Activated B cell treated with CpG ODN at 0.5 μM for 24 hours (primary cell): Measurements from ENCODE around the gene APOBEC3C. TPM values are rescaled to one million over a fixed set of nuclear protein-coding genes. Genes with fewer than 3 reads are reported as not detected.
"Not testable (repeated sequence)": the region's sequence is repeated elsewhere in the genome, so short reads cannot be mapped to it uniquely, and the experiment has no call there.

ENCODE experiments used
- ATAC-seq: fragments of 200-7000 bp; cut with Tn5 transposase; one replicate; pipeline ENCODE4 v1.10.0; 2021; ENCODE audit warnings: low read depth, mild to moderate bottlenecking, moderate library complexity
- CTCF ChIA-PET: fragments of 350-600 bp; sonication (Branson Sonifier 250); formaldehyde crosslinking; loops from one replicate; lab custom pipeline; 2021; ENCODE audit warnings: antibody characterized with exemption; lab: Charles Lee
- POLR2A ChIA-PET: fragments of 350-600 bp; sonication (Branson Sonifier 250); formaldehyde crosslinking; loops from one replicate; lab custom pipeline; 2021; ENCODE audit warnings: antibody characterized with exemption; lab: Charles Lee
- DNase-seq: peaks from one replicate; pipeline ENCODE4 v3.0.0; 2022
- H3K27ac Mint-ChIP-seq: one replicate; pipeline ENCODE4 v1.8.0; 2020; ENCODE audit warnings: mixed read lengths
- H3K27me3 Mint-ChIP-seq: one replicate; pipeline ENCODE4 v1.8.0; 2021; ENCODE audit warnings: mixed read lengths
- H3K36me3 Mint-ChIP-seq: one replicate; pipeline ENCODE4 v1.8.0; 2021; ENCODE audit warnings: low read depth, mixed read lengths
- H3K4me1 Mint-ChIP-seq: one replicate; pipeline ENCODE4 v1.8.0; 2021; ENCODE audit warnings: mixed read lengths
- H3K4me3 Mint-ChIP-seq: one replicate; pipeline ENCODE4 v1.8.0; 2020; ENCODE audit warnings: mild to moderate bottlenecking, mixed read lengths
- H3K9me3 Mint-ChIP-seq: one replicate; pipeline ENCODE4 v1.8.0; 2020; ENCODE audit warnings: mixed read lengths
- intact Hi-C: fragments of 100-400 bp; cut with micrococcal nuclease; formaldehyde crosslinking; loops from one replicate; pipeline ENCODE4 v1.15.1; 2024
- total RNA-seq: library from RNA; stranded (reverse); gene quantifications from 2 replicates; pipeline ENCODE4 v1.2.3, GENCODE V29; 2022
- TF ChIP-seq, protein P1 (sequence below): fragments of 200-600 bp; IDR thresholded peaks from one replicate; pipeline ENCODE4 v1.8.0; 2022; ENCODE audit warnings: antibody characterized with exemption, mild to moderate bottlenecking

The APOBEC3C gene
- total RNA-seq, 1 donor from 2014 or later = 179 TPM

- Mint-ChIP-seq H3K27ac (peak overlapping the region; percentile 72), H3K9me3 (no peaks in the 10 kb centered on the region), H3K4me3 (no peak overlapping the region), H3K27me3 (no peaks in the 10 kb centered on the region), H3K36me3 (peaks cover 44% of the 10 kb centered on the region), H3K4me1 (peaks cover 62% of the 10 kb centered on the region)
- ChIA-PET POLR2A (no interaction called here), CTCF (no interaction called here)
- no peak for ATAC-seq
- intact Hi-C loops = no loop called here
- TF ChIP-seq, protein P1, sequence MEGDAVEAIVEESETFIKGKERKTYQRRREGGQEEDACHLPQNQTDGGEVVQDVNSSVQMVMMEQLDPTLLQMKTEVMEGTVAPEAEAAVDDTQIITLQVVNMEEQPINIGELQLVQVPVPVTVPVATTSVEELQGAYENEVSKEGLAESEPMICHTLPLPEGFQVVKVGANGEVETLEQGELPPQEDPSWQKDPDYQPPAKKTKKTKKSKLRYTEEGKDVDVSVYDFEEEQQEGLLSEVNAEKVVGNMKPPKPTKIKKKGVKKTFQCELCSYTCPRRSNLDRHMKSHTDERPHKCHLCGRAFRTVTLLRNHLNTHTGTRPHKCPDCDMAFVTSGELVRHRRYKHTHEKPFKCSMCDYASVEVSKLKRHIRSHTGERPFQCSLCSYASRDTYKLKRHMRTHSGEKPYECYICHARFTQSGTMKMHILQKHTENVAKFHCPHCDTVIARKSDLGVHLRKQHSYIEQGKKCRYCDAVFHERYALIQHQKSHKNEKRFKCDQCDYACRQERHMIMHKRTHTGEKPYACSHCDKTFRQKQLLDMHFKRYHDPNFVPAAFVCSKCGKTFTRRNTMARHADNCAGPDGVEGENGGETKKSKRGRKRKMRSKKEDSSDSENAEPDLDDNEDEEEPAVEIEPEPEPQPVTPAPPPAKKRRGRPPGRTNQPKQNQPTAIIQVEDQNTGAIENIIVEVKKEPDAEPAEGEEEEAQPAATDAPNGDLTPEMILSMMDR = no peak
- no peak for DNase-seq
Observed at GRCh38 chr22:39017596-39018365, 3.7 kb downstream of the APOBEC3C start.

DNA sequence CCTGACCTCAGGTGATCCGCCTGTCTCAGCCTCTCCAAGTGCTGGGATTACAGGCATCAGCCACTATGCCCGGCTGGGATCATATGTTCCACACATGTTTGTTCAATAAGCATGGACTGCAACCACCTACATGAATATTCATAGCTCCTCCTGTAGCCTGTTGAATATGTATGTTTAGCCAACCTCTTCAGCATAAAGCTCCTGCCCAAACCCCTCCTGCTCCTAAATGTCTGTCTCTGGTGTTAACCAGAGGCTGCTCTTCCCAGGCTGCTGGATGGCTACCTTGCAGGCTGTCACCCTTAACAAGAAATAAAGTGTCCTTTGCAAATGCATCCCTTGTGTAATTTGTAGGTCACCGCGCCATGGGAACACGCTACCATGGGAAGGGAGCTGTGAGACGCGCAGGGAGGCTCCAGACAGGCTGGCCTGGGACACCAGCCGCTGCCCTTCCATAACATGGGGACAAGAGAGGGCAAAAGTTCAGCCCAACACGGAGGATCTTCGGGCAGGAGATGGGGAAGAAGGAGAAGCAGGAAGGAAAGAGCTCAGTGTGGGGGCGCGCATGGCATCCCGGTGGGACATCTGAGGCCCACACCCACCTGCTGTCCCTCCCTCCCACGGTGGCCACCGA is 6.1 kb downstream of the APOBEC3C start:
- intact Hi-C loops, CTCF ChIA-PET, H3K27me3 Mint-ChIP-seq, ATAC-seq, DNase-seq, H3K9me3 Mint-ChIP-seq: not testable (repeated sequence)
- Mint-ChIP-seq H3K4me1 (peaks cover 59% of the 10 kb centered on the region), H3K36me3 (peaks cover 57% of the 10 kb centered on the region), H3K27ac (peak overlapping the region; percentile 96), H3K4me3 (peak overlapping the region; percentile 91)
- POLR2A ChIA-PET = interaction anchor here (1.0 to 4.2 kb wide), 4 partner anchors 35 to 78 kb away, joined by 6 to 19 read pairs (median 17); partner anchors contain the start of gene APOBEC3H

- Mint-ChIP-seq H3K27ac (peak overlapping the region; percentile 96), H3K9me3 (no peaks in the 10 kb centered on the region), H3K27me3 (no peaks in the 10 kb centered on the region), H3K4me3 (peak overlapping the region; percentile 91), H3K4me1 (peaks cover 54% of the 10 kb centered on the region), H3K36me3 (peaks cover 67% of the 10 kb centered on the region)
- intact Hi-C loops = no loop called here
- DNase-seq (no peak), ATAC-seq (no peak)
- ChIA-PET CTCF (interaction anchor here (0.7 to 1.1 kb wide), 2 partner anchors 16 to 47 kb away, joined by 3 read pairs; no protein-coding TSS in a partner anchor), POLR2A (interaction anchor here (0.6 to 4.2 kb wide), 15 partner anchors 12 to 426 kb away, joined by 3 to 19 read pairs (median 5); partner anchors contain the start of genes APOBEC3H and CBX7)
- TF ChIP-seq, protein P1 = no peak
Observed at GRCh38 chr22:39021552-39022250, 7.6 kb downstream of the APOBEC3C start.

DNA sequence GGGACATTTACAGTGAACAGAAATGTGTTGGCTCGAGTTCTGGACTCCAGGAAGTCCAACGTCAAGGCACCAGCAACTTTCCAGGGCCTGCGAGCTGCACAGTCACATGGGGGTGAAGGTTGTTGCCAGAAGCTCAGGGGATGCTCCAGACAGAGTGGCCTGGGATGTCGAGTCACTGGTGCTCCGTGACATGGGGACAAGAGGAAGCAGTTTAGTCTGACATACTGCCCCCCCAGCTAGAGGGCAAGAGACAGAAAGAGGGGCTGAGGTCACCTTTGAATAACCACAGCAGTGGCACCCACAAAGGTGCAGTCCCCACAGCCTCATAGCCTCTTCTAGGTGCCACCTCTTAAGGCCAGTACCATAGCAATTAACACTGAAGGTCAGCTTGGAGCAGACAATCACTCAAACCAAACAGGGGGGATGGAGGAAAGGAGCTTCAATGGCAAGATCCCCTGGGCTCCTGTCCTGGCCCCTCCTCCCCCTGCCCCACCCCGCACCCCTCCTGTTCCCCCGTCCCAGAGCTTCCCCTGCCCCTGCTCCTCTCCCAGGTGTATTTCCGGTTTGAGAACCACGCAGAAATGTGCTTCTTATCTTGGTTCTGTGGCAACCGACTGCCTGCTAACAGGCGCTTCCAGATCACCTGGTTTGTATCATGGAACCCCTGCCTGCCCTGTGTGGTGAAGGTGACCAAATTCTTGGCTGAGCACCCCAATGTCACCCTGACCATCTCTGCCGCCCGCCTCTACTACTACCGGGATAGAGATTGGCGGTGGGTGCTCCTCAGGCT is 10.7 kb downstream of the APOBEC3C start:
- CTCF ChIA-PET = no interaction called here
- POLR2A ChIA-PET = no interaction called here
- Mint-ChIP-seq H3K27ac (peak overlapping the region; percentile 35), H3K4me3 (no peak overlapping the region), H3K9me3 (no peaks in the 10 kb centered on the region), H3K27me3 (no peaks in the 10 kb centered on the region), H3K4me1 (peaks cover 43% of the 10 kb centered on the region), H3K36me3 (peaks cover 55% of the 10 kb centered on the region)
- ATAC-seq = no peak
- intact Hi-C loops = no loop called here
- TF ChIP-seq, protein P1 = no peak
- no peak for DNase-seq

GRCh38 chr22:39026509-39027150 is 12.6 kb downstream of the APOBEC3C start:
- DNase-seq (no peak), ATAC-seq (no peak)
- Mint-ChIP-seq H3K4me1 (peaks cover 32% of the 10 kb centered on the region), H3K9me3 (no peaks in the 10 kb centered on the region), H3K4me3 (no peak overlapping the region), H3K27ac (no peak overlapping the region), H3K27me3 (no peaks in the 10 kb centered on the region), H3K36me3 (peaks cover 57% of the 10 kb centered on the region)
- ChIA-PET CTCF (no interaction called here), POLR2A (no interaction called here)
- intact Hi-C loops = no loop called here
- TF ChIP-seq, protein P1 = no peak
